HG03025 (cell line): ENCODE measurements around the gene CTNNA3.
A peak's percentile ranks its signal among the peaks of the same experiment; 100 is the strongest.
"Not testable (repeated sequence)": the region's sequence is repeated elsewhere in the genome, so short reads cannot be mapped to it uniquely, and the experiment has no call there.

Experiments used
- ATAC-seq: cut with Tn5 transposase; IDR thresholded peaks from one replicate; pipeline ENCODE4 v1.9.1; 2021; ENCODE audit warnings: mild to moderate bottlenecking, moderate library complexity; ENCODE audit not compliant: unreplicated experiment, low FRiP score

The CTNNA3 gene

DNA sequence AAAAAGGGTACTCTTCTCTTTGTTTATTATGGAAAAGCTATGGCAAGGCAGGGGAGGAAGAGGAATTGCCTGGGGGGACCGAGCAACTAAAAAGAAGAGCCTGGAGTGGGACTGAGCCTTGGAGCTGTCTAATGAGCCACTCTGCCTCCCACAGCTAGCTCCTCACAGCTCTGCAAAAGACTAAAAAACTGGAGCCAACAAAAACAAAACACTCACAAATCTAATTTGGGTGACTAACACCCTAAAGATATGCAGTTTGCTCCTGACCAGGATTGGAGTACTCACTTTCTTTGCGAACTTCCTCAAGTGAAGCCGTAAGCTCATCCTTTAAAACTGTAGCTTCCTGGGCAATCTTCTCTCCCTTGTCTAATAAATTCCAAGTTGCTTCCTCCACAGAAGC is 89.4 kb downstream of the CTNNA3 start:
- no peak for ATAC-seq

DNA sequence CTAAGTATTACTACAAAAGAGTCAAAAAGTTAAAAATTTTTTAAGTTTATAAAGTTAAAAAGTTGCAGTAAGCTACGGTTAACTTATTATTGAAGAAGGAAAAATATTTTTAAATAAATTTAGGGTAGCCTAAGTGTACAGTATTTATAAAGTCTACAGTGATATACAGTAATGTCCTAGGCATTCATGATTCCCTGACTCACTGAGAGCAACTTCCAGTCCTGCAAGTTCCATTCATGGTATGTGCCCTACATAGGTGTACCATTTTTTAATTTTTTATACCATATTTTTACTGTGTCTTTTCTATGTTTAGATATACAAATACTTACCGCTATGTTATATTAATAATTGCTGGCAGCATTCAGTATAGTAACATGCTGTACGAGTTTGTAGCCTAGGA is 92.3 kb downstream of the CTNNA3 start:
- ATAC-seq = no peak

- no peak for ATAC-seq
These were observed 92.9 kb downstream of the CTNNA3 start for GRCh38 chr10:67603086-67603485.

- ATAC-seq = no peak
These were observed 93.6 kb downstream of the CTNNA3 start for GRCh38 chr10:67602268-67602950.

- ATAC-seq = no peak
These were observed 96.4 kb downstream of the CTNNA3 start for GRCh38 chr10:67599597-67599996.

- ATAC-seq = no peak
These were observed 99.4 kb downstream of the CTNNA3 start for GRCh38 chr10:67596641-67597040.

GRCh38 chr10:67587771-67588170 is 108.2 kb downstream of the CTNNA3 start:
- no peak for ATAC-seq

GRCh38 chr10:67575532-67575931 is 120.5 kb downstream of the CTNNA3 start:
- no peak for ATAC-seq

GRCh38 chr10:67573484-67573883 is 122.5 kb downstream of the CTNNA3 start:
- ATAC-seq = no peak

DNA sequence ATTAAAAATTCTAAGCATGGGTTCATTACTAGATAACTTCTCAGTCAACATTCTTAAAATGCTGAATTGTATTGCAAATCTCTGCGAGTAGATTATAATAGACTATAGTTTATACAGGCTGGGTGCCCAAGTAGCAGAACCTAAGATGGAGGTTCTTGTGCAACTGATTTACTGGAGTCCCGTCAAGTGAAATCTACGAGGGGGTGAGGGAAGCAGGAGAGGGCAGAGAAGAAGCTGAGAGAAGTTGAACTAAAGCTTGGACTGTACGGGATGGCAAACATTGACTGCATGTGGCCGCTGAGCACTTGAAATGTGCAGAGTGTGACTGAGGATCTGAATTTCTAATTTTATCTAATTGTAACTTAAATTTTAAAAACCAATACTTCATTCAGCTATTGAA is 124.5 kb downstream of the CTNNA3 start:
- ATAC-seq = no peak

GRCh38 chr10:67558311-67558710 is 137.7 kb downstream of the CTNNA3 start:
- ATAC-seq = not testable (repeated sequence)

GRCh38 chr10:67553254-67553653 is 142.7 kb downstream of the CTNNA3 start:
- no peak for ATAC-seq

DNA sequence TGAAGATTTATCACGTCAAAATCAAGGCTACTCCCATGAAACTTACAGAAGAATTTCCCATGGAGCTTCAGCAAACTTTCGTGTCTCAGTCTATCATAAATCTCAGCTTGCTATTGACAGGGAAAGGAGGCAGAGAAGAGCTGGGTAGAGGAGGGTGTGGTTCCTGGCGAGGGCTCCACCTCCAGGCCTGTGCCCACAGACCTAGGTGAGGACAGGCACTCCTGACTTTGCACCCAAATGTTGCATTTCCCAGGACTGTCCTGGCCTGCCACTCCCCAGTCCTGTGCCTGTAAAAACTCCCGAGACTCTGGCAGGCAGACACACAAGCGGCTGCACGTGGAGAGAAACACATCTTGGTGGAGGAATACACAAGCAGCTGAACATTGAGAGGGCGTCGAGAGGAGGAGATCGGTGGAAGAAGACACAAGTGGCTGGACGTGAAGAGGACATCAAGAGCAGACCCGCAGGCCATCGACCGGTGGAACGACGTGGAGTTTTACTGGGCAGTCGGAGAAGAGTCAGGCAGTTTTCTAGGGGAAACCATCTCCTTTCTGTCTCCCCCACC is 145.1 kb downstream of the CTNNA3 start:
- ATAC-seq = no peak

- no peak for ATAC-seq
These were observed 145.9 kb downstream of the CTNNA3 start for GRCh38 chr10:67550046-67550445.

GRCh38 chr10:67549390-67549789 is 146.6 kb downstream of the CTNNA3 start:
- ATAC-seq = no peak

- ATAC-seq = no peak
These were observed 154.6 kb downstream of the CTNNA3 start for GRCh38 chr10:67541411-67541810.

DNA sequence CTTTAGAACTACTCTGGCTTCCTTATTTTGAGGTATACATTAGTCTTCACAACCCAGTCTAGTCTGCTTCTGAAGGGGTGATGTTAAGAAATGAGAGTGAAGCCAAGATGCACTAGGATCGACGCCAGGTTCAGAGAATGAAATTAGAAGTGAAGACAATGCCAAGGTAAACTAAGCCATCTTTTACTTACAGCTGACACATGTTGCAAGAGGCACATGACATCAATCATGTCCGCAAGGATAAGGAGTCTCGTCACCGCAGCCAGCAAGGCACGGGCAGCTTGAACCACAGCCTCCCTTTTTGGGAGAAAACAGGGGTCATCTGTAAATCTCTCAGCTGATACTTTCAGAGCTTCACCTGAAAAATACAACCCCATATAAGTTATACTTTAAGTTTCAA is 156.7 kb downstream of the CTNNA3 start:
- no peak for ATAC-seq

GRCh38 chr10:67537906-67538305 is 158.1 kb downstream of the CTNNA3 start:
- no peak for ATAC-seq

GRCh38 chr10:67533376-67533775 is 162.6 kb downstream of the CTNNA3 start:
- ATAC-seq = no peak

- ATAC-seq = not testable (repeated sequence)
These were observed 165.0 kb downstream of the CTNNA3 start for GRCh38 chr10:67530990-67531389.

- no peak for ATAC-seq
These were observed 168.6 kb downstream of the CTNNA3 start for GRCh38 chr10:67527351-67527750.

DNA sequence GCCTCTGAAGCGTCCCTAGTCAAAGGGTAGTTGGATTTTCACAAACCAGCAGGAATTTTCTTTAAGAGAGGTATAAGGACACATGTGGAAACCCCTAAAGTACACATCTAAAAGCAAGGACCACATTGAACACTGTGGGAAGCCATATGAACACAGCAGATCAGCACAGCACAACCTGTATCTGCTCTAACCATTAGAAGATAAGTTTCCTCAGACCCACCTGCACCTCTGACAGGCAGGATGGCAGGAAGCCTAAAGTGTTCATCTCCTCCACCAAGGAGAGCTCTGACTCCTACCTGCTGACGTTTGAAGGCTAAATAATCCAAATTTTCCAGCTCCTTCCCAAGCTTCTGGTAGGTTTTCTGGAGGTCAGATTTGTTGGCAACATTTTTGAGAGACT is 174.4 kb downstream of the CTNNA3 start:
- peak; percentile 15 for ATAC-seq
